ENCODE measurements around the gene ADM2. TPM values are rescaled to one million over a fixed set of nuclear protein-coding genes. Genes with fewer than 3 reads are reported as not detected.
"Not testable (repeated sequence)": the region's sequence is repeated elsewhere in the genome, so short reads cannot be mapped to it uniquely, and the experiment has no call there.

ADM2 gene
- total RNA-seq = 3.9 and 4.4 TPM in 2 replicates

GRCh38 chr22:50481440-50482106, at the start of gene ADM2:
Gene ADM2 (plus strand): TSS chr22:50481543. CDS start chr22:50481848, 305 bp downstream.
- H3K4me3 ChIP-seq (ENCODE audit: low read depth, low read length) = peak within 1 kb of the TSS; percentile 70
- DNase-seq (ENCODE audit: low read depth) = no peak
- TF ChIP-seq, protein P1, sequence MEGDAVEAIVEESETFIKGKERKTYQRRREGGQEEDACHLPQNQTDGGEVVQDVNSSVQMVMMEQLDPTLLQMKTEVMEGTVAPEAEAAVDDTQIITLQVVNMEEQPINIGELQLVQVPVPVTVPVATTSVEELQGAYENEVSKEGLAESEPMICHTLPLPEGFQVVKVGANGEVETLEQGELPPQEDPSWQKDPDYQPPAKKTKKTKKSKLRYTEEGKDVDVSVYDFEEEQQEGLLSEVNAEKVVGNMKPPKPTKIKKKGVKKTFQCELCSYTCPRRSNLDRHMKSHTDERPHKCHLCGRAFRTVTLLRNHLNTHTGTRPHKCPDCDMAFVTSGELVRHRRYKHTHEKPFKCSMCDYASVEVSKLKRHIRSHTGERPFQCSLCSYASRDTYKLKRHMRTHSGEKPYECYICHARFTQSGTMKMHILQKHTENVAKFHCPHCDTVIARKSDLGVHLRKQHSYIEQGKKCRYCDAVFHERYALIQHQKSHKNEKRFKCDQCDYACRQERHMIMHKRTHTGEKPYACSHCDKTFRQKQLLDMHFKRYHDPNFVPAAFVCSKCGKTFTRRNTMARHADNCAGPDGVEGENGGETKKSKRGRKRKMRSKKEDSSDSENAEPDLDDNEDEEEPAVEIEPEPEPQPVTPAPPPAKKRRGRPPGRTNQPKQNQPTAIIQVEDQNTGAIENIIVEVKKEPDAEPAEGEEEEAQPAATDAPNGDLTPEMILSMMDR (conservative IDR thresholded peaks at IDR 0.05; ENCODE audit: low read depth, low read length) = no peak

DNA sequence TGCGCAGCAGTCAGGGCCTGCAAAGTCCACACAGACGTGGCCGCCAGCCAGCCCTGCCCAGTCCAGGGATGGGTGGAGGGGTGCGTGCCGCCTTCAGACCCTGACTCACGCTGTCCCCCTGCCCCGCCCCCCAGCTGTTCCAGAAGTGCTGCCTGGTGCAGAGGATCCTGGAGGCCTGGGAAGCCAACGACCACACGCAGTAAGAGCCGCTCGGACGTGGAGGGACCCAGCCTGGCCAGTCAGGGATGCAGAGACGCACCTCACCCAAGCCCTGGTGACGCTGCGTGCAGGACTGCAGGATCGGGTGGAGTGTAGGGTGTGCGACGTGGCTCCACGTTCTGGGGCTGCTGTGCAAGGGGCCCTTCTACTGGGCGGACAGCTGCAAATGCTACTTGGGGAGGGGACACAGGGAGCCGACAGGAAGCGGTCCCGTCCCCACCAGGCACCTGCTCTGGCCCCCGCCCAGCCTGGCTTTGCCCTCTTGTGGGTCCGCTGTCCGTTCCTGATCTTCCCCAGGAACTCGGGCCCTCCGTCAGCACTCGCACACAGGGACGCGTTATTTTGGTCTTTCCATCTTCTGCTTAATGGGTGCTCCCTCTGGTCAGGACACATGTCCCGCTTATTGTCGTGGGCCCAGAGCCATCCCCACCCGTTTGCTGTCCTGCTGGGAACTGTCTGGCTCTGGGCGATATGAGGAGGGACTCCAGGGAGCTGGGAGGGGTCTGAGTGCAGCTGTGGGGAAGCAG, 49.0 kb upstream of the ADM2 start:
- TF ChIP-seq, protein P1 (conservative IDR thresholded peaks at IDR 0.05; ENCODE audit: low read depth, low read length) = no peak
- H3K4me3 ChIP-seq (ENCODE audit: low read depth, low read length) = no peak overlapping the region

DNA sequence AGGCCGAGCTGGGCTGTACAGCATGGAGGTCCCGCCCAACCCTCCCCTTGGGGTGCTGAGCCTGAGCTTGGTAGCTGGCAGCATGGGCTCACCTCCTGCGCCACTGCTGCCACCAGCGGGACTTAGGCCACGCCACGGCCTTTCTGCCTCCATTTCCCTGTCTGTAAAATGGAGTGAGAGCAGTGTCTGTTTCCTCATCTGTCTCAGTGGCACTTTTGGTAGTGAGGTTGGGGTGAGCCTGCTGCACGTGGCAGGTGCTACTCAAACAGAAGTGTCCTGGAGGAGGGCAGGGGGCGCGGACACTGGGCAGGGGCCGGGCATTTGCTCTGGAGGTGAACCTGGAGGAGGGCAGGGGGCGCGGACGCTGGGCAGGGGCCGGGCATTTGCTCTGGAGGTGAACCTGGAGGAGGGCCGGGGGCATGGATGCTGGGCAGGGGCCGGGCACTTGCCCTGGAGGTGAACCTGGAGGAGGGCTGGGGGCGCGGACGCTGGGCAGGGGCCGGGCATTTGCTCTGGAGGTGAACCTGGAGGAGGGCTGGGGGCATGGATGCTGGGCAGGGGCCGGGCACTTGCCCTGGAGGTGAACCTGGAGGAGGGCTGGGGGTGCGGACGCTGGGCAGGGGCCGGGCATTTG, 48.3 kb upstream of the ADM2 start:
- not testable (repeated sequence) for H3K4me3 ChIP-seq (ENCODE audit: low read depth, low read length); DNase-seq (ENCODE audit: low read depth)

More for the DNA sequence above, 49.0 kb upstream of the ADM2 start:
- no peak for DNase-seq (ENCODE audit: low read depth)

GRCh38 chr22:50434849-50435248, 46.5 kb upstream of the ADM2 start:
- no peak overlapping the region for H3K4me3 ChIP-seq (ENCODE audit: low read depth, low read length)
- TF ChIP-seq, protein P1 (conservative IDR thresholded peaks at IDR 0.05; ENCODE audit: low read depth, low read length) = no peak
- no peak for DNase-seq (ENCODE audit: low read depth)

GRCh38 chr22:50435291-50436014, 45.9 kb upstream of the ADM2 start:
- no peak overlapping the region for H3K4me3 ChIP-seq (ENCODE audit: low read depth, low read length)
- TF ChIP-seq, protein P1 (conservative IDR thresholded peaks at IDR 0.05; ENCODE audit: low read depth, low read length) = no peak
- no peak for DNase-seq (ENCODE audit: low read depth)

GRCh38 chr22:50436015-50436830, 45.1 kb upstream of the ADM2 start:
- no peak overlapping the region for H3K4me3 ChIP-seq (ENCODE audit: low read depth, low read length)
- DNase-seq (ENCODE audit: low read depth) = no peak
- TF ChIP-seq, protein P1 (conservative IDR thresholded peaks at IDR 0.05; ENCODE audit: low read depth, low read length) = no peak
